ENCODE measurements around the gene TMEM250. TPM values are rescaled to one million over a fixed set of nuclear protein-coding genes. Genes with fewer than 3 reads are reported as not detected.

The TMEM250 gene
- total RNA-seq, 1 experiment from 2014 or later = 37.5 TPM

GRCh38 chr9:136152543-136152866, 33.8 kb upstream of the TMEM250 start:
- Histone ChIP-seq H3K9me3 (ENCODE audit: control insufficient read depth in 1 of 2, insufficient read depth in 1 of 2, low read depth in 1 of 2, low read length in 2 of 2) (no peaks in the 10 kb centered on the region), H3K4me1 (ENCODE audit: control insufficient read depth in 1 of 2, insufficient read depth in 2 of 2, low read length in 2 of 2) (no peaks in the 10 kb centered on the region; a peak in 1 of 4 replicates), H4K20me1 (ENCODE audit: insufficient read depth) (no peaks in the 10 kb centered on the region), H3K9me2 (ENCODE audit: insufficient read depth) (no peaks in the 10 kb centered on the region), H3K9ac (ENCODE audit: low read length) (no peak overlapping the region), H3K27ac (ENCODE audit: low read depth, low read length) (no peak overlapping the region), H3K79me2 (ENCODE audit: insufficient read depth, low read length) (no peaks in the 10 kb centered on the region), H2AFZ (ENCODE audit: low read depth, low read length, poor library complexity, severe bottlenecking) (no peak overlapping the region), H3K36me3 (ENCODE audit: control insufficient read depth in 1 of 2, insufficient read depth in 2 of 2, low read length in 2 of 2) (no peaks in the 10 kb centered on the region), H3K4me3 (replicated peaks in 1 of 2; ENCODE audit: low read depth in 1 of 2, low read length in 2 of 2) (no peak overlapping the region), H3K27me3 (ENCODE audit: insufficient read depth, low read length) (no peaks in the 10 kb centered on the region), H3K4me2 (ENCODE audit: low read length) (no peak overlapping the region)
- no TSS peak for BruUV-seq (replicated peaks)
- ATAC-seq (no peak), DNase-seq (ENCODE audit: low read depth, low spot score) (no peak)
- POLR2A ChIA-PET = no interaction called here
- intact Hi-C loops (cut with micrococcal nuclease) = no loop called here
- CTCF ChIA-PET = no interaction called here
- RAD21 ChIA-PET (ENCODE audit: low non-redundant PET in 1 of 2, low total read pairs in 2 of 2, uncharacterized antibody in 2 of 2, unreplicated experiment in 2 of 2) = no interaction called here
- TF ChIP-seq SP1 (IDR thresholded peaks at IDR 0.05; ENCODE audit: low read depth) (no peak), CTCF (IDR thresholded peaks at IDR 0.05 in 2 of 3, conservative IDR thresholded peaks at IDR 0.05 in 1 of 3; ENCODE audit: borderline replicate concordance in 1 of 3, insufficient read depth in 1 of 3, low read depth in 2 of 3, low read length in 2 of 3) (no peak), EZH2 (IDR thresholded peaks at IDR 0.05) (no peak), POLR2A (IDR thresholded peaks at IDR 0.05; ENCODE audit: borderline replicate concordance, extremely low read depth, insufficient read depth, insufficient read length) (no peak), ZFX (IDR thresholded peaks at IDR 0.05) (no peak), JUND (IDR thresholded peaks at IDR 0.05) (no peak), ATF3 (IDR thresholded peaks at IDR 0.05) (no peak), POLR2AphosphoS5 (IDR thresholded peaks at IDR 0.05; ENCODE audit: low read depth, low read length) (no peak), EZH2phosphoT487 (IDR thresholded peaks at IDR 0.05; ENCODE audit: borderline replicate concordance) (no peak), REST (IDR thresholded peaks at IDR 0.05; ENCODE audit: low read depth) (no peak), ZBTB33 (IDR thresholded peaks at IDR 0.05; ENCODE audit: extremely low read depth, insufficient replicate concordance, low read length) (no peak), SIN3A (IDR thresholded peaks at IDR 0.05; ENCODE audit: low read depth) (no peak), ELF1 (IDR thresholded peaks at IDR 0.05; ENCODE audit: borderline replicate concordance, low read depth) (no peak), RAD21 (IDR thresholded peaks at IDR 0.05; ENCODE audit: low read depth) (no peak), CEBPB (IDR thresholded peaks at IDR 0.05; ENCODE audit: low read depth) (no peak), CBX3 (IDR thresholded peaks at IDR 0.05; ENCODE audit: low read depth) (no peak), TCF7L2 (IDR thresholded peaks at IDR 0.05; ENCODE audit: borderline replicate concordance, extremely low read depth, insufficient read depth, insufficient read length) (no peak), SRF (IDR thresholded peaks at IDR 0.05; ENCODE audit: low read depth) (no peak)
